Measurements from ENCODE around the gene ITFG2.

ITFG2 gene

DNA sequence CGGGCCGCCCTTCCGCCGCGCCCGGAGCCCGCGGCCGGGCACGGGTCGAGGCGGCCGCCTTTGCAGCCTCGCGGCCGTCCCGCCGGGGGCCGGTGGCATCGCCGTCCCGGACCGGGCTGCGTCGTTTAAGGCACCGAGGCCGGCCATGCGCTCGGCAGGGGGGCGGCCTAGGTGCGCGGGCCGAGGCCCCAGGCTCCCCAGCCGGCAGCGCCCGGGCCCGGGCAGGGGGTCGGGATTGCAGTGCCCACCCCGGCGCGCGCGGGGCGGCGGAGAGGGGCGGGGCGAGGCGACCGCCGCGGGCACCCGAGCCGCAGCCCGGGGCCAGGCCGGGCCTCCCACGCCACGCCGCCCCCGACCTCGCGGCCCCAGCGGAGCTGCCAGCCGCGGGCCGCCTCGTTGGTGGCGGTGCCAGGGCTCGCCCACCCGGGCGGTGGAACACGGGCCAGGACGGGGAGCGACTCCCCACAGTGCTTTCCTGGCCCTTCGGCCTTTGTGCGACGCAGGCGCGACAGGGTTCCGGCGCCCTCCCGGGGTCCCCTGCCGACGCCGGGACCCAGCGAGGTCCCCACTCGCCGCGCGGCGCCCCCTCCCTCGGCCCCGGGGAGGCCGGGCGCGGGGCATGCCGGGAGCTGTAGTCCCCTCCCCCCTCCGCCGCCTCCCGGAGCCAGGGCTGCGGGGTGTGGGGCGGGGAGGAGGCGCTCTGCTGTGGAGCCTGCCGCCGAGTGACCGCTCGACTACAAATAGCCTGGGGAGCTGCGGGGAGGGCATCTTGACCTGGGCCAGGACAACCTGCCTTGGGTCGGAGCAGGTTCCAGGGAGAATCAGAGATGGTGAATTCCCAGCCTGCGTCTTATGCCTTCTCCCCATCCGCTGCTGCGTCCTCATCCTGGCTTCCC, 16.9 kb upstream of the ITFG2 start:
- DNase-seq, result peak in 55 of 56 donors; percentile 13 to 86 (median 72)

- no peak for DNase-seq
Measured at GRCh38 chr12:2796187-2796666, 16.2 kb upstream of the ITFG2 start.

DNA sequence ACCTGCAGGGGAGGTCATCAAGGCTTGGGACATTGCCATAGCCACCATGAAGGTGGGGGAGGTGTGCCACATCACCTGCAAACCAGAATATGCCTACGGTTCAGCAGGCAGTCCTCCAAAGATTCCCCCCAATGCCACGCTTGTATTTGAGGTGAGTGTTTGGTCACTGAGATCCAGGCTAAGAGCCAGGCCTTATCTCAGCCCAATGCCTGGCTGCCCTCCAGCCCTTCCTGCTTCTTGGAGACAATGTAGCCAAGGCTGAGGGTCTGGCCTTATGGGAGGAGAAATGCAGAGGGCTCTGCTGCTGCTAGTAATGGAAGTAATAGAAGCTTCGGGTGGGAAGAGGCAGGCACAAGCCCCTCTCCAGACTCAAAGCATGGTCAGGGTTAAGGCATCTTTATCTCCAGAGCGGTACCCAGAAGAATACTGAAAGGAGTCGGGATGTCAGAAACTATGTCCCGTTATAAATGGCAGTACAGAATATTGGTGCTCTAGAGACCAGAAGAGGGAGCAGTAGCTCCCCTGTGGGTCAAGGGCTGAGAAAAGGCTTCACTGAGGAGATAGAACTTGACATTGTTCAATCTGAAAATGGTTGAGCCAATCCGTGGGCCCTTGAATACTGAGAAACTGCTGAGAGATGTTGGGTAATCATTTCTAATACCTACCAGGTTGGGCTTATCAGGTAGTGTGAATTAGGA, 14.6 kb upstream of the ITFG2 start:
- peak in 1 of 56 donors; percentile 27 for DNase-seq

GRCh38 chr12:2800046-2800570, 12.4 kb upstream of the ITFG2 start:
- DNase-seq, result no peak

DNA sequence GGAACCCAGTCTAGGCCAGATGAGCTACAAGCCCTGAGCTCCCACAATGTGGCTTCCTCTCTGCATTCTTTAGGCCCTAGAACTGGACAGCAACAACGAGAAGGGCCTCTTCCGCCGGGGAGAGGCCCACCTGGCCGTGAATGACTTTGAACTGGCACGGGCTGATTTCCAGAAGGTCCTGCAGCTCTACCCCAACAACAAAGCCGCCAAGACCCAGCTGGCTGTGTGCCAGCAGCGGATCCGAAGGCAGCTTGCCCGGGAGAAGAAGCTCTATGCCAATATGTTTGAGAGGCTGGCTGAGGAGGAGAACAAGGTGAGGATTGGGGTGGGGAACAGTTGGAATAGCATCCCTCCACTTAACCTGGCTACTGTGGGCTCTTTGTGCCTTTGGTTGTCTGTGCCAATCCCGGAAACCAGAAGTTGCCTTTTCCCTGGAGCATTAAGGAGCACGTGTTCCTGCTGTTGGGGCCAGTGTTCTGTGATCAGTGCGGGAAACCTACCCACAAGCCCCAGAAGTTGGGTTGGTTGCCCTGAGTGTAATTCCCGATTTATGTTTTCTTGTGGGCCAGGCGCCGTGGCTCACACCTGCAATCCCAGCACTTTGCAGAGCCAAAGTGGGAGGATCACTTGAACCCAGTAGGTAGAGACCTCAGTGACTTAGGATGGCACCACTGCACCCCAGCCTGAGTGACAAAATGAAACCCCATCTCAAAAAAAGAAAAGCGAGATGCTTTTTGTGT, 11.3 kb upstream of the ITFG2 start:
- peak in 10 of 56 donors; percentile 3 to 45 (median 10) for DNase-seq

GRCh38 chr12:2803635-2804392, 8.7 kb upstream of the ITFG2 start:
- DNase-seq, result no peak

DNA sequence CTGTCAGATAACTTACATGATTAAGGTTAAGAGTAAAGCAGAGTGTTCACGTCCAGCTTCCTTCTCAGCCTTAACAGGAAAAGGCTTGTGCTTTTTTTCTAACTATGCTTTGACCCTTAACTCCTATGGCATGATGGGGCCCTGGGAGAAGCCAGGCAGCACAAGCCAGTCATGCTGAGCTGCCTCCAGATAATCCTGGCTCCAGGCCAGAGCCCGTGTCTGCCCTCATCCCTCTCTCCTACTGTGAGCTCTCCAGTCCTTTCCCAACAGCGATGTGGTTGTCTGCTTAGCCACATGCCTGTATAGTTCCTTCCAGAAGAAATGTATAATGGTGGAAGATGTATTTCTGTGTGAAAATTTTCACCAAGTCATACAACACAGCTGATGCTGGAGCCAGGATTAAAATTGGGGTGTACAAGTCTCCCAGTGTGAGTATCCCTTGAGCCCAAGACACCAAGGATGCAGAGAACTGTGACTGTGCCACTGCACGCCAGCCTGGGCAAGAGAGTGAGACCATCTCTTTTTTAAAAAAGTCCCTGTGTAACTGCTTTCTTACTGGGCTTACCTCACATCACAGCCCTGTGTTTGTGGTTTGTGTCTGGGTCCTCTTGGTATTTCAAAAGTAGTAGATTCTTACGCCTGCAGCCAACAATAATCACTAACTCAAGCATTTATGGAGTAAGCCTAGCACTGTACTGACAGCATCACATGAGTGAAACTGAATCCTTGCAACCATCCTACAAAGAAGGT, 7.9 kb upstream of the ITFG2 start:
- DNase-seq, result peak in 23 of 56 donors; percentile 2 to 69 (median 19)

DNA sequence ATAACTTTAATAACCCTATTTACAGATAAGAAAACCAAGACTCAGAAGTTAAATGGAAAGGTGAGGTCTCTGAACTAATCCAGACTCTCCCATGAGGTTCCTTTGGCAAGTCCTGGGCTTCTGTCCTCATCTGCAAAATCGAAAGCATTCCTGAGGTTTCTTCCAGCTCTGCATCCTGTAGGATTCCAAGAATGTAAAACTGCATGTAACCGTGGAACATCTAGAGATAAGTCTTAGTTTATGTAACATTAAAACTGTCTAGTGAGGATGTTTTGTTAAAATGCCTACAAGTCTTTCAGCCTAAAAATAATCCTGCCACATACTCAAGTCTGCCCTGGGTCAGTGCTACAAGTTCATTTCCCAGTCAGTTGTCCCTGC, 7.3 kb upstream of the ITFG2 start:
- no peak for DNase-seq

- DNase-seq, result no peak
Measured at GRCh38 chr12:2806700-2807099, 5.8 kb upstream of the ITFG2 start.

DNA sequence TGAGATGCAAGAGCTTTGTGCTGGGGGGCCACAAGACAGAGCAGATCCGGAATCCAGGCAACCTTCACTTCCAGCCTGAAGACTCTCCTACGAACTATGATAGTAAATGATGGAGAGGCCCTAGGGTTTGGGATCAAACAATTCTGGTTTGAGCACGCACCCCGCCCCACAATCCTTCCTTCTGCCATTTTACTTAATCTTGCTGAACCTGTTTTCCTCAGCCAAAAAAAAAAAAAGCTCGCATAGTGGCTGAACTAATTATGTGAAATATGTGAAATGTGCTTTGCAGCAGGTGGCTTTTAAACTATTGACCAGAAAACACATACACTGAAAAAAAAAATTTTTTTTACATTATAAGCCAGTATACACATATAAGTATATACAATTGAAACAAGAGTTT, 667 bp upstream of the ITFG2 start:
- no peak for DNase-seq

GRCh38 chr12:2813214-2814185, 1.0 kb downstream of the ITFG2 start:
- peak in 10 of 56 donors; percentile 5 to 36 (median 14) for DNase-seq

DNA sequence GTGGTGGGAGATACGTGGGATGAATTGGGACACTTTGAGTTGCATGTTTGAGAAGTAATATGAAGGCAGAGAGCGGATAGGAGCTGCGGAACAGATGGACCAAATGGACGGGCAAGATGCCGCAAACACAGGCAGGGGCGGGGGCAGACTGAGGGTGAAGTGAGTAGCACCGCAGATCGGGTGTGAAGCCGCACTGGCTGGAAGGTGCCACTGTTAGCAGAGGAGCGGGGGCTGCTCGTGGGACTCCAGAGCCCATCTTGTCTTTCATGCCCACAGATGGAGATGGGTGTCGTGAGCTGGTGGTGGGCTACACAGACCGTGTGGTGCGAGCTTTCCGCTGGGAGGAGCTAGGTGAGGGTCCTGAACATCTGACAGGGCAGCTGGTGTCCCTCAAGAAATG, 7.3 kb downstream of the ITFG2 start:
- DNase-seq, result no peak

DNA sequence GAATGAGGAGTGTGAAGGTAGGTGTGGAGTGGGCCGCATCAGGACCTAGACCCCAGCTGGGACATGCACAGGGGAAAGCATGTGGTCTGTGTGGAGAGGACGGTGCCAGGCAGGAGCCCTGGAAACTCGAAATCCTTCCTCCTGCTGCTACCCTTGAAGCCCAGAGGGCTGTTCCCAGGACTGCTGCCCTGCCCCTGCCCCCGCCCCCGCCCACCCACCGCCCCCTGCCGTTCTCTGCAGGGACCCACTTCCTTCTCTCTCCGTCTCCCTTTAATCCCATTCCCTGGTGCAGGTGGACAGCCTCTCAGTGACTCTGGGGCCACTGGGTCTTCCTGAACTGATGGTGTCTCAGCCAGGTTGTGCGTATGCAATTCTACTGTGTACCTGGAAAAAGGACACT, 8.0 kb downstream of the ITFG2 start:
- no peak for DNase-seq

GRCh38 chr12:2823483-2823882, 11.0 kb downstream of the ITFG2 start:
- DNase-seq, result no peak

GRCh38 chr12:2824541-2824940, 12.1 kb downstream of the ITFG2 start:
- no peak for DNase-seq

DNA sequence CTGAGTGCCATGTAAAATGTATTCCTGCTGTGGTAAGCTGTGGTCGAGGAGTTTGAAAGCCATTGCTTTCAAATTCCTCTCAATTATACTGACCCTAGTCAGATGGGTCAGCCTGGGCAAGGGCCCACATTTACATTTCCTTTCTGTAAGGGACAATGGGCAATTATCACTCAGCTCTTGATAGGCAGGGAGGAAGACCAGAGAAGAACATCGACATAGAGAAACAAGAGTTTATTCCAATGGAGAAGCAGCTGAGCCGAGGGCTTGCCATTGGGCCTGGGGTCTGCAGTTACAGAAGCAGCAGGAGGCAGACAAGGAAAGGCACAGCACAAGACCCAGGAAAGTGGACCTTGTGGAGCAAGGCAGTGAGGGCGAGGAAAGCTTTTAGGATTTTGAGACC, 12.7 kb downstream of the ITFG2 start:
- DNase-seq, result peak in 5 of 56 donors; percentile 3 to 35 (median 21)

DNA sequence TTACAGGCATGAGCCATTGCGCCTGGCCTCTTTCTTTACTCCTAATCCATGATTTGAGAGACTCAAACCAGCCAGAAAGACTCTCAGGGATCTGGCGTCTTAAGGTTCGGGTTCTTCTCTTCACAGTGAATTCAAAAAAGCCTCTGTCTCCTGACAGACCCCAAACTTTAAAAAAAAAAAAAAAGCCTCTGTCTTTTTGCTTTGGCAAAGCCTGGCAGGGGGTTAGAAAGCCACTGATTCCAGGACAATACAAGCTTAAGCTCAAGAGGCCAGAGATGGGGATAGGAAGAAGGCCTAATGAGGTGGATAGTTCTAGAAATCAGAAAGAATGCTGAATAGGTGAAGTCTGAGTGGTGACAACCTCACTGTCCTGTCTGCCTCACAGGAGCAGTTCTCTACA, 13.6 kb downstream of the ITFG2 start:
- no peak for DNase-seq

DNA sequence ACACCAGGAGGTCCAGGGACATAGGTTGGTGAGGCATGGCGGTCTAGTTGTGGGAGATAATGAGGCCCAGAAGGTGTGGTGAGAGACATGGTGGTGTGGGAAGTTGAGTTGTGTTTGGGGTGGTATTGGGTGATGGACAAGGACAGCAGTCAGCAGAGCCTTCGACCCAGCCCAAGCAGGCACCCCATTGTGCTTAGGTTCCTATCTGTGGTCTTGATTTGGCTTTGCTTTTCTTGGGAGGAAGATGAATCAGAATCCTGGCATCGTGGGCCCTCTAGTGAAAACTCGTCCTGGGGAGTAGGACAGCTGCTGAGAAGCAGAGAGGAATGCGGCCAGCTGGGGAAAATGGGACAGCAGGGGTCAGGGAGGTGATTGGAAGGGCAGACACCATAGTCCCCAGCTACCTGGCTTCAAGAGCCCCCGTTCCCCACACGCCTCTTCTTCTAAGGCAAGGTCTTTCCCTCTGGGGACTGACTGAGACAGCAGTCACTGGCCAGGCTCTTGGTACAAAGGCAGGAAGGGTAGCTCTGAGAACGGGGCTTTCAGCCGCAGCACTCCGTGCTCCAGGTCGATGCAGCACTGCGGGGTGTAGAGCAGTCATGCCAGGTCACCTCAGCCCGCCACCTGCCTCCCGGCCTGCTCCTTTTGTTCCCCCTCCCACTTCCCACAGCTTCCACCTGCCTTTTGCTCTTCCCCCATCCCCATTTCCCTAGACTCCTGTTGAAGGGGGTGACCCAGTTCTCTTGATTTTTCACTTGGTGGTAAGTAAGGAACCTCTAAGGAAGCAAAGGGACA, 14.4 kb downstream of the ITFG2 start:
- DNase-seq, result no peak
